ENCODE measurements around the gene VCAN. TPM values are rescaled to one million over a fixed set of nuclear protein-coding genes. Genes with fewer than 3 reads are reported as not detected.

Gene VCAN
- total RNA-seq, 3 donors from 2014 or later = 31.6 to 245 (median 138) TPM

DNA sequence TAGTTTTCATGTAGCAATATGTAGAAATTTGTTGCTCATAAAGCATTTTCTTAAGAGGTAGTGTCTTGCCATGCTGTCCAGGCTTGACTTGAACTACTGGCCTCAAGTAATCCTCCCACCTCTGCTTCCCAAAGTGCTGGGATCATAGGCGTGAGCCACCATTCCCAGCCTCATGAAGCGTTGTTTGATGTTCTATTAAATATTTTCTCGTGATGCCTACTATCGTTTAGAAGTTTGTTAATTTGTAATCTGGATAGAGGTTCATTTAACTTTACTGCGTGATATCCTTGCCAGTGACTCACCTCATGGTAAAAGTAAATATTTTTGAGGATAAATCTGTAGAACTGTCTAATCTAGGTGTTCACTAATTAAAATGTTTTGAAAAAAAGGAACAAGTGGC is 82.6 kb downstream of the VCAN start:
- Histone ChIP-seq H3K4me3 (no peak overlapping the region), H3K4me1 (no peaks in the 10 kb centered on the region), H3K27me3 (no peaks in the 10 kb centered on the region), H3K36me3 (no peaks in the 10 kb centered on the region), H3K9me3 (no peaks in the 10 kb centered on the region), H3K27ac (no peak overlapping the region)
- no peak for DNase-seq (ENCODE audit: low spot score in 2 of 2)
- intact Hi-C loops (cut with DNase I; ENCODE audit: low total_unique reads) = no loop called here
- TF ChIP-seq POLR2A (IDR thresholded peaks at IDR 0.05) = no peak
- no peak for TF ChIP-seq POLR2AphosphoS5 (IDR thresholded peaks at IDR 0.05)
- TF ChIP-seq, protein P1, sequence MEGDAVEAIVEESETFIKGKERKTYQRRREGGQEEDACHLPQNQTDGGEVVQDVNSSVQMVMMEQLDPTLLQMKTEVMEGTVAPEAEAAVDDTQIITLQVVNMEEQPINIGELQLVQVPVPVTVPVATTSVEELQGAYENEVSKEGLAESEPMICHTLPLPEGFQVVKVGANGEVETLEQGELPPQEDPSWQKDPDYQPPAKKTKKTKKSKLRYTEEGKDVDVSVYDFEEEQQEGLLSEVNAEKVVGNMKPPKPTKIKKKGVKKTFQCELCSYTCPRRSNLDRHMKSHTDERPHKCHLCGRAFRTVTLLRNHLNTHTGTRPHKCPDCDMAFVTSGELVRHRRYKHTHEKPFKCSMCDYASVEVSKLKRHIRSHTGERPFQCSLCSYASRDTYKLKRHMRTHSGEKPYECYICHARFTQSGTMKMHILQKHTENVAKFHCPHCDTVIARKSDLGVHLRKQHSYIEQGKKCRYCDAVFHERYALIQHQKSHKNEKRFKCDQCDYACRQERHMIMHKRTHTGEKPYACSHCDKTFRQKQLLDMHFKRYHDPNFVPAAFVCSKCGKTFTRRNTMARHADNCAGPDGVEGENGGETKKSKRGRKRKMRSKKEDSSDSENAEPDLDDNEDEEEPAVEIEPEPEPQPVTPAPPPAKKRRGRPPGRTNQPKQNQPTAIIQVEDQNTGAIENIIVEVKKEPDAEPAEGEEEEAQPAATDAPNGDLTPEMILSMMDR (IDR thresholded peaks at IDR 0.05) = no peak

- TF ChIP-seq POLR2AphosphoS5 (IDR thresholded peaks at IDR 0.05) (no peak), POLR2A (IDR thresholded peaks at IDR 0.05) (no peak)
- TF ChIP-seq, protein P1 (IDR thresholded peaks at IDR 0.05) = no peak
- no peaks in the 10 kb centered on the region for H3K9me3 ChIP-seq
- DNase-seq (ENCODE audit: low spot score in 2 of 2) = no peak
- no peaks in the 10 kb centered on the region for H3K4me1 ChIP-seq
- intact Hi-C loops (cut with DNase I; ENCODE audit: low total_unique reads) = loop anchor here (5.0 kb wide), 1 partner anchor 1187 kb away; no protein-coding TSS in a partner anchor
- H3K4me3 ChIP-seq = no peak overlapping the region
- H3K36me3 ChIP-seq = no peaks in the 10 kb centered on the region
- H3K27ac ChIP-seq = no peak overlapping the region
- H3K27me3 ChIP-seq = no peaks in the 10 kb centered on the region
Measured at GRCh38 chr5:83554686-83555085, 83.1 kb downstream of the VCAN start.

DNA sequence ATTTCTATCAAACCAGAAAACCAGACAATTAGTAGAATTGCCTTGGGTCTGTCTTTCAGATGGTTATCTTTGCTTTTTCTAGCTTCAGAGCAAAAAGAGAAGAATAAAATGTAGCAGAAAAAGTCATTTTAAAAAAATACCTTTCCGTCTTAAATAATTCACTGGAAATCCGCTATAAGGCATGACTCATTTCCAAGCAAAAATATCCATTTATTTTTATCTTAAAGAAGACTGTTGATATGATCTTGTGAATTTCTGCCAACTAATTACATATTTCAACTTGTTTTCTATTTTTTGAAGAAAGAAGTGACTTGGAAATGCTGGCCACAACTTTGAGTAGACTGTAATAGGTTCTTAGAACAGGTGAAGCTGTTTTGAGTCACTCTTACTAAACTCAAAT is 83.7 kb downstream of the VCAN start:
- no peak for DNase-seq (ENCODE audit: low spot score in 2 of 2)
- intact Hi-C loops (cut with DNase I; ENCODE audit: low total_unique reads) = loop anchor here (5.0 kb wide), 1 partner anchor 1188 kb away; no protein-coding TSS in a partner anchor
- no peaks in the 10 kb centered on the region for H3K36me3 ChIP-seq
- no peaks in the 10 kb centered on the region for H3K4me1 ChIP-seq
- no peaks in the 10 kb centered on the region for H3K9me3 ChIP-seq
- H3K4me3 ChIP-seq = no peak overlapping the region
- no peak overlapping the region for H3K27ac ChIP-seq
- TF ChIP-seq POLR2A (IDR thresholded peaks at IDR 0.05) = no peak
- no peak for TF ChIP-seq POLR2AphosphoS5 (IDR thresholded peaks at IDR 0.05)
- TF ChIP-seq, protein P1 (IDR thresholded peaks at IDR 0.05) = no peak
- H3K27me3 ChIP-seq = no peaks in the 10 kb centered on the region

DNA sequence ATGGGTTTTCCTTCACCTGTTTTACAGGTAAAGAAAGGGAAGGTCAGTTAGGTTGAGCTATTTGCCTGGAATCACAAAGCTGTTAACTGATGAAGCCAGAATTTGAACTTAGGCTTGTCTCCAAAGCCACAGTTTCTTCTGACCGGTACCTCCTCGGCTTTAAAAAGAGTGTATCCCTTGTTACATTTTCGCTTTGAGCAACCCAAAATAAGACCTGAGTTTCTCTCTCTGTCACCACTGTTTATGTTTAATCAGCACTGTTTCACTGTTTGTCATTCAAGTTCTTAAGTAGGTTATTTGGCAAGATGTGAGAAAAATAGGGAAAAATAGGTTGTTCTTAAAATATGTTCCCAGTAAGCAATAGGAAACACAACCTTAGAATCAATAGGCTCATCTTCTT is 84.6 kb downstream of the VCAN start:
- Histone ChIP-seq H3K27ac (no peak overlapping the region), H3K4me1 (no peaks in the 10 kb centered on the region), H3K4me3 (no peak overlapping the region), H3K36me3 (no peaks in the 10 kb centered on the region), H3K27me3 (no peaks in the 10 kb centered on the region), H3K9me3 (no peaks in the 10 kb centered on the region)
- TF ChIP-seq, protein P1 (IDR thresholded peaks at IDR 0.05) = no peak
- TF ChIP-seq POLR2AphosphoS5 (IDR thresholded peaks at IDR 0.05) = no peak
- no peak for TF ChIP-seq POLR2A (IDR thresholded peaks at IDR 0.05)
- no peak for DNase-seq (ENCODE audit: low spot score in 2 of 2)
- intact Hi-C loops (cut with DNase I; ENCODE audit: low total_unique reads) = loop anchor here (5.0 kb wide), 1 partner anchor 1189 kb away; no protein-coding TSS in a partner anchor

- Histone ChIP-seq H3K9me3 (no peaks in the 10 kb centered on the region), H3K4me3 (no peak overlapping the region), H3K27me3 (no peaks in the 10 kb centered on the region), H3K27ac (no peak overlapping the region), H3K4me1 (peaks cover 0 to 8% of the 10 kb centered on the region in 2 donors), H3K36me3 (no peaks in the 10 kb centered on the region)
- no peak for DNase-seq (ENCODE audit: low spot score in 2 of 2)
- intact Hi-C loops (cut with DNase I; ENCODE audit: low total_unique reads) = loop anchor here (5.0 kb wide), 1 partner anchor 1192 kb away; no protein-coding TSS in a partner anchor
- TF ChIP-seq, protein P1 (IDR thresholded peaks at IDR 0.05) = no peak
- no peak for TF ChIP-seq POLR2A (IDR thresholded peaks at IDR 0.05)
- TF ChIP-seq POLR2AphosphoS5 (IDR thresholded peaks at IDR 0.05) = no peak
Measured at GRCh38 chr5:83559118-83559785, 87.7 kb downstream of the VCAN start.
